GM18873 (cell line): ENCODE results near the gene RAB27A.
"Not testable (repeated sequence)": the region's sequence is repeated elsewhere in the genome, so short reads cannot be mapped to it uniquely, and the experiment has no call there.

Experiments used
- ATAC-seq: cut with Tn5 transposase; IDR thresholded peaks from one replicate; pipeline ENCODE4 v1.9.1; 2021; ENCODE audit warnings: mild to moderate bottlenecking, moderate library complexity, moderate number of reproducible peaks; ENCODE audit not compliant: unreplicated experiment, low FRiP score

The RAB27A gene

GRCh38 chr15:55253580-55253979 lies 36.0 kb downstream of the RAB27A start:
- no peak for ATAC-seq

DNA sequence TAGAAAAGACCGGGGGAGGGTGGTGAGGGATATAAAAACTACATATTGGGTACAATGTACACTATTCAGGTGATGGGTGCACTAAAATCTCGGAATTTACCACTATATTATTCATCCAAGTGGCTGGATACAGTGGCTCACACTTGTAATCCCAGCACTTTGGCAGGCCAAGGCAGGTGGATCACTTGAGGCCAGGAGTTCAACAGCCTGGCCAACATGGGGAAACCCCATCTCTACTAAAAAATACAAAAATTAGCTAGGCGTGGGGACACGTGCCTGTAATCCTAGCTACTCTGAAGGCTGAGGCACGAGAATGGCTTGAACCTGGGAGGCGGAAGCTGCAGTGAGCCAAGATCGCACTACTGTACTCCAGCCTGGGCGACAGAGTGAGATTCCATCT lies 37.4 kb downstream of the RAB27A start:
- not testable (repeated sequence) for ATAC-seq

GRCh38 chr15:55250941-55251340 lies 38.7 kb downstream of the RAB27A start:
- ATAC-seq, result no peak

GRCh38 chr15:55250392-55250791 lies 39.2 kb downstream of the RAB27A start:
- no peak for ATAC-seq

- not testable (repeated sequence) for ATAC-seq
Measured at GRCh38 chr15:55249885-55250284, 39.7 kb downstream of the RAB27A start.

- ATAC-seq, result no peak
Measured at GRCh38 chr15:55248895-55249294, 40.7 kb downstream of the RAB27A start.

GRCh38 chr15:55247766-55248427 lies 41.7 kb downstream of the RAB27A start:
- no peak for ATAC-seq

DNA sequence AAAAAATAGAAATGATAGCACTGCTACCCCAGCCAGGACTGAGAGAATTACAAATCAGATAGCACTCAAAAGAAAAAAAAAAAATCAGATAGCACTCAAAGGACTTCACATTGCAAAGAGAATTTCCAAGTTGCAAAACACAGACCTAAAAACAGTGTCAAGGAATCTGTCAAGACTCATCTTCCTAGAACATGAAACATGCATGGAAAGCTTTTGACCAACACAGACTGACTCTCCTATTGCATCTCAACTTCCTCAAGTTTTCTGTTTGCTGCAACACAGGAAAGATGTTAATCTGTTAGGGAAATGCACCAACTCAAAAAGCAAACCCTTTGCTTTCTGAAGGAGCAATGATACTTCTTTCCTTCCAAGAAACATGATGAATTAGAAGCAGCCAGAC lies 42.3 kb downstream of the RAB27A start:
- ATAC-seq, result no peak

DNA sequence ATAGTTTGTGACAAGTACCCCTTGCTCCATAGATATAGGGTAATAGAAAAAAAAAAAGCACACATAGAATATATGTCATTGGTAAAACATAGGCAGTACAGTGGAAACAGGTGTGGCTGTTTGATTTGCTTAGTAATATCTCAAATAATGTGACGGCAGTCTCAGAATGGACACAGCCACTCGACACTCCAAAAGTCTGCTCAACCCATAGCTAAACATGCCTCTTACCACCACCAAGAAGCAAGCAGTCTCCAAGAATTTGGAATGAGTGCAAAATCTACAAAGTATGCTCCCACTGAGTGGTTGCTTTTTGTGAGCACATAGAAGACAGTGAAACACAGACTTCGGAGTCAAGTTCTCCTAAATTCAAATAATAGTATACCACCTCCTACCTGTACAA lies 43.0 kb downstream of the RAB27A start:
- ATAC-seq, result no peak

DNA sequence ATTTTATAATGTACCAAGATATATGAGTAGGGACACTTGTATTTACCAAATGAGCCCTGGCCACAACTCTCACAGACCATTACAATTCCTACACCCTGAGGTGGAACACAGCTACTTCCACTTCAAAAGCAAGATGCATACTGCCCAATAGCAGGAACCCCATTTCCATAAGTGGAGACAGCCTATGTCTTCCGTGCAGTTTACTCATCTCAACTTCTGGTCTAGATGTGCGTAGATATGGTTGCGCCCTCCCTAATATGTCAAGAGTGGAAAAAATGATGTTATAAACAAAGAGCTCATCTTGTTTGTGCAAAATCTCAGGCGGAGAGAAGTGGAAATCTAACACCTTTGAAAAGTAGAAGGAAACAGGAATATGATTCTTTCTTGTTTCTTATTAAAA lies 44.6 kb downstream of the RAB27A start:
- no peak for ATAC-seq

- no peak for ATAC-seq
Measured at GRCh38 chr15:55241891-55242290, 47.7 kb downstream of the RAB27A start.

DNA sequence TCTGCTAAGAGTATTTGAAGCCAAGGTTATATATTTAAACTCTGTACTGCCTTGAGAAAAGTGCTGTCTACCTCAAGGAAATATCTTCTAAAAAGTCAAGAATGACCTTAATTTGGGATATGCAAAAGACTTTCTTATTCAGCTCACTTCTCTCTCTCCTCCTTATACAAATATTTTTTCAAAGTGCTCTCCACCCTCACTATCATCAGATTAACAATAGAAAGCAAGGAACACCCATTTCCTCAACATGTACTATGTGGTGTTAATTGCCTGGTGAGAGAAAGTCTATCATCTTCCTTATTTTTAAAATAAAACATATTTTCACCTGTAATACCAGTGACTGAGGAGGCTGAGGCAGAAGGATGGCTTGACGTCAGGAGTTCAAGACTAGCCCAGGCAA lies 48.4 kb downstream of the RAB27A start:
- no peak for ATAC-seq

GRCh38 chr15:55240125-55240760 lies 49.4 kb downstream of the RAB27A start:
- ATAC-seq, result no peak

- ATAC-seq, result no peak
Measured at GRCh38 chr15:55239440-55240124, 50.0 kb downstream of the RAB27A start.

DNA sequence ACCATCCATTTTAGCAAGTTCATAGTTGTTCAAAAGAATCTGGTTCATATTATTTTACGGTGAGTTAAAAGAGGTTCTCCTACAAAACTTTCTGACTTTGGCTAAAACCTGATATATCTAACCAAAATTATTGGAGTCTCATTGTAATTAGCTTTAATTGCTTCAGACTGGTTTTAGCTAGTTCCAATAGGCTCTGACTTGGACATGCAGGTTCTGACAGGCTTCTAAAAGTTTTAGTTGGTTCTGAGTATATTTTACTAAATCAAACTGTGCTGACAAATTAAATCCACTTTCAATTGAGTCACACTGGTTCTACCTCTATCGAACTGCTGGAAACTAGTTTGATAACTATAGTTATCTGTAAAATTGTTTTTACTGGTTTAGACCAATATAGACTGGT lies 50.7 kb downstream of the RAB27A start:
- no peak for ATAC-seq

DNA sequence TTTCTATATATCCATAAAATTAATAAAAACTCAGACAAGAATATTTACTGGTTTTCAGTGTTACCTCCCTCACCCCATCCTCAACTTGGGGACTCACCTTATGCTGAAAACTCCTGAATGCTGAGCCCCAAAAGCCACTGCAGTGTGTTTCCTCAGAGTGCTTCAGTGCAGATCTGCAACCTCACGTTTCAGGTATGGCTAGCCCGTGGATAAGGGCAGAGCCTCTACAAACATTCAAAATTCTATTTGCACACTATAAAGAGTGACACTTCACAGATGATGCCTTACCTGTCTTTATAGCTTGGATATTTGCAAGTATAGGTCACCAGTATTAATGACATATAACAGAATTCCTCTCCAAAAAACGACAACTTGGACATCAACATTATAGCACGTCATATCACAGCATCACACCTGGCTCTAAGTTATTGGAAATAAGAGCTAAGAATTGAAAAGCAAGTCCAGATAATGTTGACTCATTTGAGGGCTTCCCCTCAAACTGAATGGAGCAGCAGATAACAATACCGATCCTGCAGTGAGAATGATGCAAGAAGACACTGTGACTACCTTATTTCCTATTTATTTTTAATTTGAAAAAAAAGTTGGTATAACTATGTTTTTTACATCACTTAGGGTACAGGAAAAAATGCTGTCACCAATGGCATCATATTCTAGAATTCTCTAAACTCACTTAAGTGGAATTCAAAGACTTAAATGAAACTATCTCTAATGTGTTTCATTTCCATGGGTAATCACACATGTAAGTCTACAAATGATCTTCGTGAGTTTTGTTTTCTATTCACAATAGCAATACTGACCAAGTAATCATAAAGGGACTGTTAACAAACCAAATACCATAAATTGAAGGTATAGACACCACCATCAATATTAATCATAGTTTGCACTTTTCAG lies 52.1 kb downstream of the RAB27A start:
- ATAC-seq, result no peak

DNA sequence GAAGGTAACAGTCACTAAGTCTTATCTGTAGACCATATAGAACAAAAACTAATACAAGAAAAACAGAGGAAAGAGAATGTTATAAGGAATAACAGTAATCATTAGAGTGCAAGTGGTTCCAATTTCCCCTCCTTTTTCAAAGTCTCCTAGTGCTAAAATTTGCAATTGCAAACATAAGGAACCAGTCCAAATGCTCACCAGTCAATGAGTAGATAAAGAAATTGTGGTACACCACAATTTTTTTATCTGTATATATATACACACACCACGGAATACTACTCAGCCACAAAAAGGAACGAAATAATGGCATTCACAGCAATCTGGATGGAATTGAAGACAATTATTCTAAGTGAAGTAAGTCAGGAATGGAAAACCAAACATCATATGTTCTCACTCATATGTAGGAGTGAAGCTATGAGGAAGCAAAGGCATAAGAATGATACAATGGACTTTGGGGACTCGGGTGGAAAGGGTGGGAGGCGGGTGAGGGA lies 54.0 kb downstream of the RAB27A start:
- no peak for ATAC-seq

DNA sequence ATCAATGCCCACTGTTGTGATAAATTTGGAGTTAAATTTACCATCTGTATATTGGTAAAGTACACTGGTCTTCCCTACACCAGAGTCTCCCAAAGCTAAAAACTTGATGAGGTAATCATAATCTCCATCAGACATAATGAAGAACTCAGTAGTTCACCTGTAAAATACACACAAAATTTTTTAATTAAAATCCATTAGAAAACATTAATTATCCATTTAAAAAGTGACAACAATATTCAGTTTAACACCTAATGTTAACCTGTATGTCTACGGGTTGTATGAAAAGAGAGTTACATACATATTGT lies 54.9 kb downstream of the RAB27A start:
- no peak for ATAC-seq

DNA sequence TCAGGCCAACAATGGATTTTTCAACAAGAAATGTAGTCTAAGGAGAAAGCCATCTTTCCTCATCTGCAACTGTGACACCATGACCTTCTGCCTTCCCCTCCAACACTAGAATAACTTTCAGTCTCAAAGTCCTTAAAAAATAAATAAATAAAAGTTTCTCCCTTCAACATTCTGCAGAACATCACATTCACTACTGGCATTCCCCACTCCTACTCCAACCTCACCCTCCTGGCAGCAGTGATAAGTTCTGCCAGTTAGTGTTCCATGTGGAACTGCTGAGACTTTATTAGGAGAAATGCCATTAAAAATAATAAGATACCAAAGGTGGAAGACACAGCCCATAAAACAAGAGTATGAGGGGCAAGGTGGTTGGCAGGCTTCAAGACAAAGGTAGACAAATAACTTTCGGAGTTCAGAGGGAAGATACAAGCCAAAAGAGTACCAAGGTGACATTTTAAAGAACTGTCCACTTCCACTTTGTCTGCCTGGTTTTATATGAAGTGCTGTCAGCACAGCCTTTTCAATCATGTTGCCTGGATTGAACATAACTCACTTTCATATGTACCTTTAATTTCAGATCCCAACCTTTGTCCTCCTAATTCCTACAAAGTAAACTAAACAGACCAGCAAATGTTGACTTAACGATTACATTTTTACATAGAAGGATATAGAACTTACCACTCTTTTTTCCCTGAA lies 55.4 kb downstream of the RAB27A start:
- ATAC-seq, result no peak

GRCh38 chr15:55231455-55231854 lies 58.2 kb downstream of the RAB27A start:
- ATAC-seq, result no peak
